ENCODE results near the gene NPTX1. TPM values are rescaled to one million over a fixed set of nuclear protein-coding genes. Genes with fewer than 3 reads are reported as not detected.

The NPTX1 gene
- total and polyA plus RNA-seq, 12 donors = 0.30 to 68.2 (median 5.5) TPM

GRCh38 chr17:80494547-80494946 lies 18.1 kb upstream of the NPTX1 start:
- no peaks in the 10 kb centered on the region for H3K27me3 ChIP-seq
- no peak overlapping the region for H3K4me3 ChIP-seq
- no peak for DNase-seq
- H3K4me1 ChIP-seq (replicated peaks in 1 of 2) = no peaks in the 10 kb centered on the region
- TF ChIP-seq POLR2A (IDR thresholded peaks at IDR 0.05) = no peak
- no peak for TF ChIP-seq CTCF (IDR thresholded peaks at IDR 0.05)
- no peaks in the 10 kb centered on the region for H3K9me3 ChIP-seq (replicated peaks in 1 of 3)
- WGBS, 4 donors = 76 to 91% (median 88%) methylated on average over 4 to 7 of the region's 7 CpGs; no CpG with 5 or more reads in 1 of the 4 donors
- no peak overlapping the region for H3K27ac ChIP-seq
- intact Hi-C loops (cut with DNase I) = no loop called here
- H3K36me3 ChIP-seq (replicated peaks in 1 of 2) = no peaks in the 10 kb centered on the region

GRCh38 chr17:80492343-80493136 lies 16.1 kb upstream of the NPTX1 start:
- Histone ChIP-seq H3K9me3 (replicated peaks in 1 of 3) (no peaks in the 10 kb centered on the region), H3K27ac (no peak overlapping the region), H3K4me3 (no peak overlapping the region), H3K36me3 (replicated peaks in 1 of 2) (no peaks in the 10 kb centered on the region), H3K27me3 (no peaks in the 10 kb centered on the region), H3K4me1 (replicated peaks in 1 of 2) (no peaks in the 10 kb centered on the region)
- no peak for DNase-seq
- WGBS, 4 donors = 68 to 79% (median 75%) methylated on average over 14 to 21 of the region's 21 CpGs
- intact Hi-C loops (cut with DNase I) = no loop called here
- TF ChIP-seq POLR2A (IDR thresholded peaks at IDR 0.05) (no peak), CTCF (IDR thresholded peaks at IDR 0.05) (no peak)

GRCh38 chr17:80491478-80492342 lies 15.3 kb upstream of the NPTX1 start:
- no peak for TF ChIP-seq CTCF (IDR thresholded peaks at IDR 0.05)
- TF ChIP-seq POLR2A (IDR thresholded peaks at IDR 0.05) = no peak
- no peak overlapping the region for H3K27ac ChIP-seq
- no peaks in the 10 kb centered on the region for H3K4me1 ChIP-seq (replicated peaks in 1 of 2)
- intact Hi-C loops (cut with DNase I) = no loop called here
- WGBS, 4 donors = 46 to 56% (median 51%) methylated on average over 16 to 21 of the region's 21 CpGs
- no peak overlapping the region for H3K4me3 ChIP-seq
- H3K36me3 ChIP-seq (replicated peaks in 1 of 2) = no peaks in the 10 kb centered on the region
- peaks cover 1% of the 10 kb centered on the region for H3K27me3 ChIP-seq
- DNase-seq = no peak
- H3K9me3 ChIP-seq (replicated peaks in 1 of 3) = no peaks in the 10 kb centered on the region

DNA sequence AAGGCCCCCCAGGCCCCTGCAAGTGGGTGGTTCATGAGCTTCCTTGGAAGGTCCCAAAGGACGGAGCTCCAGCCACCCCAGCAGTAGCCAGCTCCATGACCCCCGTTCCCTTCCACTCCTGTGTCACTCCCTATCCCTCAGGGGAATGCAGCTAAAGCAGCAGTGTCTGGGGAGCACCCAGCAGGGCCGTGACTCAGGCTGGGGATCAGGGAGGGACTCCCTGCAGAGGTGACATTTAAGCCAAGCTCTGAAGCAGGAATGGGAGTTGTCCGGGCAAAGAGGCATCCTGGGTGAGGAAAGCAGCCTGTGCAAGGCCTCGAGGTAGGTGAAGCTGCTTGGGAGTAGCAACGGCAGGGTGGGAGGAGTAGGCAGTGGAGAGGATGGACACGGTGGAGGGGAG lies 11.1 kb upstream of the NPTX1 start:
- H3K36me3 ChIP-seq (replicated peaks in 1 of 2) = no peaks in the 10 kb centered on the region
- H3K27ac ChIP-seq = no peak overlapping the region
- H3K4me1 ChIP-seq (replicated peaks in 1 of 2) = no peaks in the 10 kb centered on the region
- no peaks in the 10 kb centered on the region for H3K9me3 ChIP-seq (replicated peaks in 1 of 3)
- intact Hi-C loops (cut with DNase I) = no loop called here
- no peak for TF ChIP-seq POLR2A (IDR thresholded peaks at IDR 0.05)
- no peak for TF ChIP-seq CTCF (IDR thresholded peaks at IDR 0.05)
- H3K4me3 ChIP-seq = no peak overlapping the region
- WGBS, 4 donors = 47 to 70% (median 60%) methylated on average over 5 to 7 of the region's 7 CpGs
- peaks cover 9% of the 10 kb centered on the region for H3K27me3 ChIP-seq
- no peak for DNase-seq

Data from adrenal gland (tissue), 12 donors.